IPS-18a (cell line): ENCODE measurements around the gene FGF14.
"Not testable (repeated sequence)": the region's sequence is repeated elsewhere in the genome, so short reads cannot be mapped to it uniquely, and the experiment has no call there.

Source experiments
- H3K27ac ChIP-seq: one replicate; pipeline ENCODE4 v1.5.1; 2013; ENCODE audit warnings: low read length
- H3K27me3 ChIP-seq: one replicate; pipeline ENCODE4 v1.6.1; 2013; ENCODE audit warnings: mild to moderate bottlenecking, low read length; ENCODE audit not compliant: control insufficient read depth, insufficient read depth
- H3K36me3 ChIP-seq: one replicate; pipeline ENCODE4 v1.6.1; 2013; ENCODE audit warnings: low read depth, low read length; ENCODE audit not compliant: control insufficient read depth
- H3K4me1 ChIP-seq: one replicate; pipeline ENCODE4 v1.6.1; 2013; ENCODE audit warnings: low read depth, low read length; ENCODE audit not compliant: control insufficient read depth
- H3K4me3 ChIP-seq: one replicate; pipeline ENCODE4 v1.5.1; 2013; ENCODE audit warnings: low read length
- H3K9ac ChIP-seq: one replicate; pipeline ENCODE4 v1.6.1; 2013; ENCODE audit warnings: mild to moderate bottlenecking, low read length, moderate library complexity
- H3K9me3 ChIP-seq: one replicate; pipeline ENCODE4 v1.6.1; 2013; ENCODE audit warnings: low read depth, low read length; ENCODE audit not compliant: control insufficient read depth

Gene FGF14

GRCh38 chr13:102117175-102117831, 284.5 kb downstream of the FGF14 start:
- Histone ChIP-seq H3K27ac (no peak overlapping the region), H3K36me3 (no peaks in the 10 kb centered on the region)

GRCh38 chr13:102103469-102103868, 298.4 kb downstream of the FGF14 start:
- Histone ChIP-seq H3K27me3 (no peaks in the 10 kb centered on the region), H3K27ac (no peak overlapping the region), H3K4me1 (no peaks in the 10 kb centered on the region), H3K9me3 (no peaks in the 10 kb centered on the region), H3K36me3 (no peaks in the 10 kb centered on the region), H3K4me3 (no peak overlapping the region), H3K9ac (no peak overlapping the region)

More at GRCh38 chr13:102117175-102117831, 284.5 kb downstream of the FGF14 start:
- Histone ChIP-seq H3K27me3 (no peaks in the 10 kb centered on the region), H3K9me3 (no peaks in the 10 kb centered on the region), H3K4me1 (no peaks in the 10 kb centered on the region), H3K4me3 (no peak overlapping the region), H3K9ac (no peak overlapping the region)

- Histone ChIP-seq H3K4me3 (no peak overlapping the region), H3K9ac (no peak overlapping the region), H3K27ac (no peak overlapping the region), H3K27me3 (no peaks in the 10 kb centered on the region), H3K4me1 (no peaks in the 10 kb centered on the region), H3K36me3 (no peaks in the 10 kb centered on the region), H3K9me3 (no peaks in the 10 kb centered on the region)
These were observed 301.6 kb downstream of the FGF14 start for GRCh38 chr13:102100234-102100633.

- H3K36me3 ChIP-seq: no peaks in the 10 kb centered on the region
- no peaks in the 10 kb centered on the region for H3K27me3 ChIP-seq
- no peak overlapping the region for H3K4me3 ChIP-seq
- H3K4me1 ChIP-seq: no peaks in the 10 kb centered on the region
- no peak overlapping the region for H3K27ac ChIP-seq
- no peak overlapping the region for H3K9ac ChIP-seq
- H3K9me3 ChIP-seq: no peaks in the 10 kb centered on the region
These were observed 304.1 kb downstream of the FGF14 start for GRCh38 chr13:102097708-102098107.

GRCh38 chr13:102093288-102093687, 308.6 kb downstream of the FGF14 start:
- H3K9ac ChIP-seq, H3K27ac ChIP-seq, H3K4me1 ChIP-seq, H3K9me3 ChIP-seq, H3K36me3 ChIP-seq, H3K4me3 ChIP-seq, H3K27me3 ChIP-seq: not testable (repeated sequence)

GRCh38 chr13:102091231-102091630, 310.6 kb downstream of the FGF14 start:
- Histone ChIP-seq H3K4me1 (no peaks in the 10 kb centered on the region), H3K27me3 (no peaks in the 10 kb centered on the region), H3K4me3 (no peak overlapping the region), H3K9me3 (no peaks in the 10 kb centered on the region), H3K36me3 (no peaks in the 10 kb centered on the region), H3K9ac (no peak overlapping the region), H3K27ac (no peak overlapping the region)

- Histone ChIP-seq H3K27me3 (no peaks in the 10 kb centered on the region), H3K4me1 (no peaks in the 10 kb centered on the region), H3K27ac (no peak overlapping the region), H3K9ac (no peak overlapping the region), H3K36me3 (no peaks in the 10 kb centered on the region), H3K4me3 (no peak overlapping the region), H3K9me3 (no peaks in the 10 kb centered on the region)
These were observed 311.3 kb downstream of the FGF14 start for GRCh38 chr13:102090532-102090931.

- Histone ChIP-seq H3K27ac (no peak overlapping the region), H3K27me3 (no peaks in the 10 kb centered on the region), H3K9me3 (no peaks in the 10 kb centered on the region), H3K36me3 (no peaks in the 10 kb centered on the region), H3K9ac (no peak overlapping the region), H3K4me3 (no peak overlapping the region), H3K4me1 (no peaks in the 10 kb centered on the region)
These were observed 312.1 kb downstream of the FGF14 start for GRCh38 chr13:102089722-102090121.

GRCh38 chr13:102089177-102089576, 312.7 kb downstream of the FGF14 start:
- Histone ChIP-seq H3K27ac (no peak overlapping the region), H3K4me3 (no peak overlapping the region), H3K36me3 (no peaks in the 10 kb centered on the region), H3K9ac (no peak overlapping the region), H3K9me3 (no peaks in the 10 kb centered on the region), H3K4me1 (no peaks in the 10 kb centered on the region), H3K27me3 (no peaks in the 10 kb centered on the region)

- Histone ChIP-seq H3K27ac (no peak overlapping the region), H3K36me3 (no peaks in the 10 kb centered on the region), H3K4me3 (no peak overlapping the region), H3K9me3 (no peaks in the 10 kb centered on the region), H3K9ac (no peak overlapping the region), H3K4me1 (peaks cover 4% of the 10 kb centered on the region), H3K27me3 (no peaks in the 10 kb centered on the region)
These were observed 328.6 kb downstream of the FGF14 start for GRCh38 chr13:102073251-102073650.

- H3K27me3 ChIP-seq: no peaks in the 10 kb centered on the region
- no peak overlapping the region for H3K27ac ChIP-seq
- no peak overlapping the region for H3K4me3 ChIP-seq
- H3K9ac ChIP-seq: no peak overlapping the region
- peaks cover 4% of the 10 kb centered on the region for H3K4me1 ChIP-seq
- no peaks in the 10 kb centered on the region for H3K9me3 ChIP-seq
- no peaks in the 10 kb centered on the region for H3K36me3 ChIP-seq
These were observed 330.1 kb downstream of the FGF14 start for GRCh38 chr13:102071711-102072110.

GRCh38 chr13:102068323-102068722, 333.5 kb downstream of the FGF14 start:
- not testable (repeated sequence) for H3K9me3 ChIP-seq, H3K36me3 ChIP-seq, H3K4me3 ChIP-seq, H3K27ac ChIP-seq, H3K4me1 ChIP-seq, H3K27me3 ChIP-seq, H3K9ac ChIP-seq
